GM18505 (cell line): Measurements from ENCODE around the gene ENTHD1.

Experiments used
- ATAC-seq: cut with Tn5 transposase; IDR thresholded peaks from one replicate; pipeline ENCODE4 v1.9.1; 2021; ENCODE audit not compliant: unreplicated experiment
- POLR2A ChIP-seq: IDR thresholded peaks from 4 replicates; pipeline ENCODE4 v1.6.1; 2011; ENCODE audit warnings: borderline replicate concordance; ENCODE audit not compliant: insufficient read depth, insufficient read length; ENCODE audit errors: extremely low read depth

The ENTHD1 gene

GRCh38 chr22:39717099-39717498 lies 176.5 kb downstream of the ENTHD1 start:
- ATAC-seq, result no peak
- TF ChIP-seq POLR2A, result no peak

DNA sequence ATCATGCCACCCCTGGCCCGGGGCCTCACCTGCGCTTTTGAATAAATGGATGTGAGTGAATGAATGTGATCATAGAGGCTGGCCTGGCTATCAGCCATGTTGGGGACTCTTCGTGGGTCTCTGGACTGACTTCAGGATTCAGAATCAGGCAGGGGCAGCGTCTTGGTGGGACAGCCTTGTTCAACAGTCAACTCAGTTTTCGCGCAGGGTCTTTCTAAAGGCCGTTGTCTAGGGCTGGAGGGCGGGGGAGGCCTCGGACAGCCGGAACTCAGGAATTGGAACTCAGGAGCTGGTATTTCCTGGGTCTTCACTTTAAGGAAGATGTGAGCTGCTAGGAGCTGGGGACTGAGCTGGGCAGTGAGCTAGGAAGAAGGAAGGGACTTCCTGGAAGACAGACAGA lies 177.0 kb downstream of the ENTHD1 start:
- ATAC-seq, result no peak
- no peak for TF ChIP-seq POLR2A

DNA sequence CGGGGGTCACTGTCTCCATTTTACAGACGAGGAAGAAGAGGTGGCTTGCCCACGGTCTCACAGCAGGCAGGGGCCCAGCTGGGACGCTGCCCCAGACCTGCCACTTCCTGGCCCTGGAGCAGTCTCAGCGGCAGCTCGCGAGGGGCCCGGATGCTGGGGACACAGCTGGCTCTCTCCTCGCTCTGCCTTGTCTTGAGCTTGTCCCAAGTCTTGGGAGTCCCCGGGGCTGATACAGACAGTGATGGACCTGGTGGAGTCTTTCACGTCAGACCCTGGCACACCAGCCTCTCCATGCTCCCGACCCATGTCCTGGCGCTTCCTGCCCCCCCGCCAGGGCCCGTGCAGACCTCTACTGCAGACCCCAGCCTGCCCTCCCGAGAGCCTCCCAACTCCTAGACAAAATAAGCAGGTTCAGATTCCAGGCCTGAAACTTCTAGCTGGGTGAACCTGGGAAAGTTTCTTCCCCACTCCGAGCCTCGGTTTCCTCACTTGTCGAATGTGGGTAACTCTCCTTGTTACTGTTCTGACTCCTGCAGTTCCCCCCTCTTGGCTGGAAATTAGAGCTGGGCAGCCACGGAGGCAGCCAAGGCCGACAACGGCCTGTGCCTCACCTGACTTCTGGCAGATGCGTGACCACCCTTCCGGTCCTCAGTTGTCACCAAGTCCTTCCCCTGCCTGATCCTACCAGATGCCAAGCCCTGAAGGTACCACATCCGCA lies 177.6 kb downstream of the ENTHD1 start:
- no peak for ATAC-seq

GRCh38 chr22:39714321-39714720 lies 179.2 kb downstream of the ENTHD1 start:
- ATAC-seq, result no peak
- TF ChIP-seq POLR2A, result no peak

More for the DNA sequence above, 177.6 kb downstream of the ENTHD1 start:
- TF ChIP-seq POLR2A, result no peak

DNA sequence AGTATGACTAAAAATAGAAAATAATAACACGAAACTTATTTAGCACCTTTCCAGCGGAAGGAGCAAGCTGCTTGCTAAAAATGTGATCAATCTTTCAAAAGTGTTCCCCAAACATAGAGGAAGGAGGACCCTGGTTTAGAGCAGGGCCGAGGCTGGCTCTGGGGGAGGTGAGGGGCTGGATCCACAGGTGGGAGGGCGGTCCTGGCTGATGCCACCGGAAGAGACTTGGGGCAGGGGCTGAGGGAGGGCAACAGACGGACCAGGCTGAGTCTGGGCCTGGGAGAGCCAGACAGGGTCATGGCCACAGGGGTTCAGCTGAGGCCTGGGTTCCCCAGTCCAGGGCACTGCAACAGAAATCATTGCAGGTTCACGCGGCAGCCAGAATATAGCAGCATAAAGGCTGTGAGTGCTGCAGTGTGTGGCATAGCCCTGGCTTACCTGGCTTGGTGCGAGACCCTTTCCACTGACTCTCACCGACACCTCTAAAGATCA lies 179.7 kb downstream of the ENTHD1 start:
- ATAC-seq, result no peak
- TF ChIP-seq POLR2A, result no peak

DNA sequence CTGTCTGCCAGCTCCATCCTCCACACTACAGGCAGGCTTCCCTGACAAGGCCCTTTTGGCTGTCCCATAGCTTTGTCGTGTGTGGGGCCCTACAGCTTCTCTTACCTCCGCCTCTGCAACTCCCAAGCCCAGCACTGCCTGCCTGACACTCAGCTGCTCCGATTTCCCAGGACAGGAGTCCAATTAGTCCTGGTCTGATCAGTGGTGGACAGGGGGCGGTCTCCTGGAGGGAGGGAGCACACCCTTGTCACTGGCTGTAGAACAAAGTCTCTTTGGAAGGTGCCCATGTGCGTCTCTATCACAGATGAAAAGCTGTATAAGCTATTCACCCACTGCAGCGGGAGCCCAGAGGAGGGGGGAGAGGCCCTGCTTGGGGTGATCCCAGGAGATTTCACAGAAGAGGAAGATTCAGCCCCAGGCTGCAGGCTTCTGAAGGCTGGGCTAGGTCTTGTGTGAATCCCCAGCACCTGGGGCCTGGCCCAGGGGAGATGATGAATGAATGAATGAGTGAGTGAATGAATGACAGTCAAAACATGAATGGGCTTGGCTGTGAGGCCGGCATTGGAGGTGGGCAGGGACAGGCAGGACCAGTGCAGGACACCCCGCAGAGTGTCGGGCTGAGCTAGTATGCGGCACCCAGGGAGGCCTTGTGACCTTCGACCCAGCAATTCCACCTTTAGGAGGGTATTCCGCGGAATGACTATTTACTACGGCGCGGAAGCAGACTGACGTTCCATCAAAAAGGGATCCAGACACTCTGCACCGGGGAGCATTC lies 180.6 kb downstream of the ENTHD1 start:
- no peak for ATAC-seq
- no peak for TF ChIP-seq POLR2A

DNA sequence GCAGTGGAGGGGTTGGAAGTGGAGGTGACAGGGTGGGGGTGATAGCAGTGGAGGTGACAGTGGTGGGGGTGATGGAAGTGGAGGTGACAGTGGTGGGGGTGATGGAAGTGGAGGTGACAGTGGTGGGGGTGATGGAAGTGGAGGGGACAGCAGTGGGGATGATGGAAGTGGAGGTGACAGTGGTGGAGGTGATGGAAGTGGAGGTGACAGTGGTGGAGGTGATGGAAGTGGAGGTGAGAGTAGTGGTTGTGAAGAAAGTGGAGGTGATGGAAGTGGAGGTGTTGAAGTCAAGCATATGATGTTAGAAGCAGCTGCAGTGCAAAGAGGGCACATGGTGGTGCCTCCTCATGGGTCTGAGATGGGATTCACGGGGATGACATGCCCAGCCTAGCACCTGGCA lies 181.5 kb downstream of the ENTHD1 start:
- no peak for ATAC-seq
- no peak for TF ChIP-seq POLR2A

- no peak for ATAC-seq
- TF ChIP-seq POLR2A, result no peak
These were observed 183.0 kb downstream of the ENTHD1 start for GRCh38 chr22:39710380-39711150.

- no peak for TF ChIP-seq POLR2A
- no peak for ATAC-seq
These were observed 185.7 kb downstream of the ENTHD1 start for GRCh38 chr22:39707816-39708215.

- no peak for ATAC-seq
These were observed 186.2 kb downstream of the ENTHD1 start for GRCh38 chr22:39707351-39707750.

DNA sequence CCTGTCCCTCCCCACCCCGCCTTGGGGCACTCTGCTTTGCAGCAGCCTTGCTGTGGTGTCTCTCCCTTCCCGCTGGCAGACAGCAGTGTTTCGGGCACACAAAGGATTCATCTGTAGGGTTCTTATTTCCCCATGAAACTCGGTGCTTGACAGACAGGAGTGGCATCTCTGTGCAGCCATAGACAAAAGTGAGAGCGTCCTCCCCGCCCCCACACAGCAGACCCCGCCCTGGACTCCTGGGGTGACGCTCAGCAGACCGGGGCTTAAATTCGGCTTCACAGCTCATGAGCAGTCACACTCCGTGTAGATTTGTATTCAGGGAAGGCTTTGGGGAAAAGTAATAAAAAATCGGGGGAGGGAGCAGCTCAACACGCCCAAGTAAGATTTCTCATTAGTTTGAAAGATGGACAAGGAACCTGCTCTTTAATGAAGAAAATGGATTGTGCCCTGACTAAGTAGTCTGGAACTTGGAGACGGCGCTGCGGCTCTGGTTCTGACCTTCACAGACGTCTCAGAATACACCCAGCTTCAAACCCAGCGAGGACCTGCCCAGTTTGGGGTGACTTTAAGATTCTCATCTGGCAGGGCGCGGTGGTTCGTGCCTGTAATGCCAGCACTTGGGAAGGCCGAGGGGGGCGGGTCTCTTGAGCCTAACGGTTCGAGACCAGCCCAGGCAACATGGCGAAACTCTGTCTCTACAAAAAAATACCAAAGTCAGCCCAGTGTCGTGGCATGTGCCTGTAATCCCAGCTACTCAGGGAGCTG lies 187.0 kb downstream of the ENTHD1 start:
- ATAC-seq, result no peak

More at GRCh38 chr22:39707351-39707750, 186.2 kb downstream of the ENTHD1 start:
- TF ChIP-seq POLR2A, result no peak

DNA sequence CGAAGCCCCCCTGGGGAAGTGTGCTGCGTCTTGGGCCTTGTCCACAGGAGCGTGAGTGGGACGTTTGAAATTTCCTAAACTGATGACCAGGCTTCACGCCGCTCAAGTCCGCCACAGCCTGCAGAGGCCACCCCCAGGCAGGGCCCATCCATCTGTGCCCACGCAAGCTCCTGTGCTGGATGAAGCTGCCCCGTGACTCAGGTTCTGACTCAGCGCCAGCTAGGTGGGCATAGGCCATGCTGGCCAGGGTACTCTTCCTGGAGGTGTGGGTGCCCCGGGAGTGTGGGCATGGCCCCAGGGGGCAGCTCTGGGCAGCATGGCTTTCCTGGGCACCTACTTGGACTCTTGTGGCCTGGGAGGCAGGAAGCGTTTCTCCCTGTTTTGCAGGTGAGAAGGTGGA lies 188.2 kb downstream of the ENTHD1 start:
- no peak for ATAC-seq
- TF ChIP-seq POLR2A, result no peak

More for the DNA sequence above, 187.0 kb downstream of the ENTHD1 start:
- no peak for TF ChIP-seq POLR2A
